Measurements from ENCODE around the gene PHACTR3. TPM values are rescaled to one million over a fixed set of nuclear protein-coding genes. Genes with fewer than 3 reads are reported as not detected.

Gene PHACTR3
- total RNA-seq, 2 donors from 2014 or later, result 0.86 to 24.2 TPM

DNA sequence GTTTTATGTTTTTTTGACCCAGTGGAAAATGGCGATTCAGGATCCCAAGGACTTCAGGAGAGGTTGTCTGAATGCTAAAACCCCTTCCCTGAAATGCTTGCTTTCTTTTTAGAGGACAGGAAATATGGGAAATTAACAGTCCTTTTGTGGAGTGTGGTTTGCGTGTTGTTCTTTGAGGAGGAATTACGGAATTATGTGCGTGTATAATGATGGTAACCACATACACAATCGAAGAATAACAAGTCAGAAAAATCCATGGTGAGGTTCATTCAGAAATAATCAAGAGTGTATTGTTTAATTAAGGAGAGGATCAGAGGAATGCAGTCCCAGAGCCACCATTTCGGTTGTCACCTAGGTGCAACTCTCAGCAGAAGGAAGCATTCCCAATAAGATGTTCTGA, 73.2 kb downstream of the PHACTR3 start:
- H3K27ac ChIP-seq, result no peak overlapping the region
- no peaks in the 10 kb centered on the region for H3K27me3 ChIP-seq
- no peaks in the 10 kb centered on the region for H3K36me3 ChIP-seq
- no peaks in the 10 kb centered on the region for H3K4me1 ChIP-seq
- H3K9me3 ChIP-seq, result no peaks in the 10 kb centered on the region
- no peak overlapping the region for H3K4me3 ChIP-seq
- TF ChIP-seq, protein P1, sequence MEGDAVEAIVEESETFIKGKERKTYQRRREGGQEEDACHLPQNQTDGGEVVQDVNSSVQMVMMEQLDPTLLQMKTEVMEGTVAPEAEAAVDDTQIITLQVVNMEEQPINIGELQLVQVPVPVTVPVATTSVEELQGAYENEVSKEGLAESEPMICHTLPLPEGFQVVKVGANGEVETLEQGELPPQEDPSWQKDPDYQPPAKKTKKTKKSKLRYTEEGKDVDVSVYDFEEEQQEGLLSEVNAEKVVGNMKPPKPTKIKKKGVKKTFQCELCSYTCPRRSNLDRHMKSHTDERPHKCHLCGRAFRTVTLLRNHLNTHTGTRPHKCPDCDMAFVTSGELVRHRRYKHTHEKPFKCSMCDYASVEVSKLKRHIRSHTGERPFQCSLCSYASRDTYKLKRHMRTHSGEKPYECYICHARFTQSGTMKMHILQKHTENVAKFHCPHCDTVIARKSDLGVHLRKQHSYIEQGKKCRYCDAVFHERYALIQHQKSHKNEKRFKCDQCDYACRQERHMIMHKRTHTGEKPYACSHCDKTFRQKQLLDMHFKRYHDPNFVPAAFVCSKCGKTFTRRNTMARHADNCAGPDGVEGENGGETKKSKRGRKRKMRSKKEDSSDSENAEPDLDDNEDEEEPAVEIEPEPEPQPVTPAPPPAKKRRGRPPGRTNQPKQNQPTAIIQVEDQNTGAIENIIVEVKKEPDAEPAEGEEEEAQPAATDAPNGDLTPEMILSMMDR (IDR thresholded peaks at IDR 0.05), result no peak
- DNase-seq (ENCODE audit: low spot score), result no peak

DNA sequence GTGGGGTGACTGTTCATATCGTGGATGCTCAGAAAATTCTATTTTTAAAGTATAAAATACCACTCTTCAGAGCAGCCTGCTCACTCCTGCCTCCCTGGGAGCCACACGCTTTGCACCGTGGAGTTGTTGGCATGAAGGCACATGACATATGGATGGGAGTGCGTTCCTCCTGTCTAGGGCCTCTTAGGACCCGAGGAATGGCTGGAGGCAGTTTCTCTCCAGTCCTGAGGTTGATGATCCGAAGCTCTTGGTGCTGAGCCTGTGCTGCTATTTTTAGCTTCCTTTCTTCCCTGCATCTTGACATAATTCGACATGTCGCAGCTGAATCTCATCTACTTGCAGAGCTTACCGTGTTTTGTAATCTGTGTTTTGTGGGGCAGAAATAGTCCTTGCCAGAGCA, 73.9 kb downstream of the PHACTR3 start:
- Histone ChIP-seq H3K9me3 (no peaks in the 10 kb centered on the region), H3K36me3 (no peaks in the 10 kb centered on the region), H3K4me3 (no peak overlapping the region), H3K27me3 (no peaks in the 10 kb centered on the region), H3K4me1 (no peaks in the 10 kb centered on the region), H3K27ac (no peak overlapping the region)
- DNase-seq (ENCODE audit: low spot score), result peak; percentile 49
- TF ChIP-seq, protein P1 (IDR thresholded peaks at IDR 0.05), result no peak

DNA sequence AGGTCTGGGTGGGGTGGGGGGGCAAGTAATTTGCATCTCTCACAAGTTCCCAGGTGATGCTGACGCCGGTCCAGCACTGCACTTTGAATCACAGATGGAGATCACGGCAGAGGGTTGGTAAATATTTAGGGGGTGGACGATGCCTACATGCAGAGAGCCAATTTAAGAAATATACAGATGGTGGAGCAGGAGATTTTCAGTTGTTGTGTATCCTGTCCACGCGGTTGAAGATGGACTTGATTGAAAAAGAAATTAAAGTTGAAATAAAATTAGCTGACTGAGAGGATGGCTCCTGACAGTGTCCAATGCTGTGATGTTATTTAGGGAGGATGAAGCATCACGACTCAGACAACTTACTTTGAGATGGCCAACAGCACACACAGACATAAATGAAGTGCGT, 74.6 kb downstream of the PHACTR3 start:
- no peak overlapping the region for H3K4me3 ChIP-seq
- no peaks in the 10 kb centered on the region for H3K36me3 ChIP-seq
- H3K27me3 ChIP-seq, result no peaks in the 10 kb centered on the region
- H3K27ac ChIP-seq, result no peak overlapping the region
- no peaks in the 10 kb centered on the region for H3K9me3 ChIP-seq
- DNase-seq (ENCODE audit: low spot score), result no peak
- H3K4me1 ChIP-seq, result no peaks in the 10 kb centered on the region
- TF ChIP-seq, protein P1 (IDR thresholded peaks at IDR 0.05), result no peak

DNA sequence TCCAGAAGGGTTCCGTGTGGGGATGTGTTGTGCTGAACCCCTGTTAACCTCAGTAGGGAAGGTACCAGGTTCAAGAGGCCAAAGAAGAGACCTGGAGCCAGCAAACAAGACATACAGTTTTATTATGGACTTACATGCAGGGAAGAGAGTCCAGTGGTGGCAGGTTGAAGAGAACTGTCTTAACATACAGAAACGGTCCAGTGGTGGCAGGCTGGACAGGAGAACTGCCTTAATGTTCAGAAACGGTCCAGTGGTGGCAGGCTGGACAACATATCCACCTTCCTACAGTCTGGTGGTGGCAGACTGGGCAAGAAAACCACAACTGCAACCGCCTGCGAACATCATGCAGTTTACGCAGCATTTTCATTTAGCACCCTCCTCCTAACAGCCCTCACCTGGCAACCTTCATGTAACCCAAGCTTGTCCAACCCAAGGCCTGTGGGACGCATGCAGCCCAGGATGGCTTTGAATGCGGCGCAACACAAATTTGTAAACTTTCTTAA, 75.9 kb downstream of the PHACTR3 start:
- H3K9me3 ChIP-seq, result no peaks in the 10 kb centered on the region
- no peaks in the 10 kb centered on the region for H3K4me1 ChIP-seq
- H3K27ac ChIP-seq, result no peak overlapping the region
- H3K36me3 ChIP-seq, result no peaks in the 10 kb centered on the region
- peak; percentile 21 for DNase-seq (ENCODE audit: low spot score)
- TF ChIP-seq, protein P1 (IDR thresholded peaks at IDR 0.05), result no peak
- H3K4me3 ChIP-seq, result no peak overlapping the region
- H3K27me3 ChIP-seq, result no peaks in the 10 kb centered on the region

DNA sequence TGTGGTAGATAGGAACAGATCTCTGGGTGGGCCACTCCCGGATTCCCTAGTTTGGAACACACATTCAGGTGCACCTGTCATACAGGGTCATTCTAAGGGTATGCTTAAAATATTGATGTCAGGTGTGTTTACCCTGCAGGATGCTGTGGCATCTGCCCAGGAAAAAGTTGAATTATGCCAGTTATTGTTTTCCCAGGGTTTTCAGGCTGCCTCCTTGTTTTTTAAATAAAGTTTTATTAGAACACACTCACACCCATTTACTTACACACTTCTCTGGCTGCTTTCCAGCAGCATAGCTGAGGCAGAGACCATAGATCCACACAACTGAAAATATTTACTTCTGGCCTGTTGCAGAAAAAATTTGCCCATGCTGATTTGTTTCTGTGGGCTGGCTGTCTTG, 76.5 kb downstream of the PHACTR3 start:
- TF ChIP-seq, protein P1 (IDR thresholded peaks at IDR 0.05), result no peak
- peak; percentile 50 for DNase-seq (ENCODE audit: low spot score)
- no peak overlapping the region for H3K27ac ChIP-seq
- H3K4me3 ChIP-seq, result no peak overlapping the region
- H3K36me3 ChIP-seq, result no peaks in the 10 kb centered on the region
- H3K27me3 ChIP-seq, result no peaks in the 10 kb centered on the region
- H3K4me1 ChIP-seq, result no peaks in the 10 kb centered on the region
- no peaks in the 10 kb centered on the region for H3K9me3 ChIP-seq

DNA sequence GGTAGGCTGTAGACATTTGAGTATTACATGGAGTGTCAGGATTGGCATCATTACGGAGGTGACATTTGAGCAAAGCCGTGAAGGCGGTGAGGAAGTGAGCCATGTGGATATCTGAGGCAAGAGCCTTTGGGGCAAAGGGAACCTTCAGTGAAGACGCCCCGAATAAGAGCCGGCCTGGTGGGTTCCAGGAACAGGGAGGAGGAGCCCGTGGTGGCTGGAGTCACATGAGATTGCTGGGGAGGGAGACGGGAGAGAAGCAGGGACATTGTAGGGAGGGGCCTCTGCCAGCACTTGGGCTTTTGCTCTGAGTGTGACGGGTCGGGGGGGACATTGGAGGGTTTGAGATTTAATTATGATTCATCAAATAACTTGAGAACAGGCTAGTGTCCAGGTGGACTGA, 78.3 kb downstream of the PHACTR3 start:
- H3K4me3 ChIP-seq, result no peak overlapping the region
- H3K27me3 ChIP-seq, result no peaks in the 10 kb centered on the region
- H3K4me1 ChIP-seq, result no peaks in the 10 kb centered on the region
- TF ChIP-seq, protein P1 (IDR thresholded peaks at IDR 0.05), result no peak
- H3K9me3 ChIP-seq, result no peaks in the 10 kb centered on the region
- peak; percentile 23 for DNase-seq (ENCODE audit: low spot score)
- no peak overlapping the region for H3K27ac ChIP-seq
- H3K36me3 ChIP-seq, result no peaks in the 10 kb centered on the region

Measured in right atrium auricular region (tissue), 2 donors.